Effector memory CD8-positive, alpha-beta T cell (primary cell): ENCODE results near the gene STK24.

Experiments used
- ATAC-seq: fragments of 150-1000 bp; cut with Tn5 transposase; replicated peaks from 2 replicates; pipeline ENCODE4 v1.10.0; 2021; ENCODE audit warnings: mild to moderate bottlenecking, moderate library complexity
- DNase-seq, 3 experiments: peaks; one replicate each; pipeline ENCODE4 v3.0.0; 2021
- H3K27ac Mint-ChIP-seq, 2 donors: one replicate each; pipeline ENCODE4 v1.8.0; 2022; ENCODE audit warnings: mild to moderate bottlenecking in 2 of 2, mixed read lengths in 2 of 2, moderate library complexity in 2 of 2
- H3K27me3 Mint-ChIP-seq, 2 donors: one replicate each; pipeline ENCODE4 v1.8.0; 2022; ENCODE audit warnings: mixed read lengths in 2 of 2
- H3K36me3 Mint-ChIP-seq: one replicate; pipeline ENCODE4 v1.8.0; 2022; ENCODE audit warnings: mild to moderate bottlenecking, moderate library complexity, mixed read lengths; ENCODE audit not compliant: insufficient read depth
- H3K4me1 Mint-ChIP-seq, 2 donors: one replicate each; pipeline ENCODE4 v1.8.0; 2022; ENCODE audit warnings: low read depth in 2 of 2, mixed read lengths in 2 of 2
- H3K4me3 Mint-ChIP-seq, 2 donors: one replicate each; pipeline ENCODE4 v1.8.0; 2022; ENCODE audit warnings: mild to moderate bottlenecking in 2 of 2, mixed read lengths in 2 of 2, moderate library complexity in 2 of 2
- H3K9me3 Mint-ChIP-seq, 2 donors: one replicate each; pipeline ENCODE4 v1.8.0; 2022; ENCODE audit warnings: mixed read lengths in 2 of 2

The STK24 gene

DNA sequence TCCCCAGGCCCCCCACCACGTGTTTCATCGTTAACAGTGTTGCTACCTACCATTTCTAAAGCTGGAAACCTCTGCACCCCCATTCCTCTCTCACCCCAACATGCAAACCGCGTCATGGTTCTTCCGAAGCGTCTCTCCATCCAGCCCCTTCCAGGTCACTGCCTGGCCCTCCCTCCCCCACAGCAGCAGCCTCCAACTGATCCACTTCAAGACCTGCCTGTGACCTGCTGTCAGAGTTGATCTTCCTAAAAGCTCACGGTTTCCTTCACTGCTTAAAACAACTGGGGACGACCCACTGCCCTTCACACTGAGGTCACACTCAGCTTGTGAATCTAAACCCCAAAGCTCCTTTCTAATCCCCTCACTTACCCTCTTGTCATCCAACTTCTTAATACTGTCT is 47.7 kb downstream of the STK24 start:
- H3K27ac Mint-ChIP-seq, result peak overlapping the region; percentile 69 to 72
- H3K36me3 Mint-ChIP-seq, result peaks cover 56% of the 10 kb centered on the region
- peaks cover 79 to 91% of the 10 kb centered on the region in 2 donors for H3K4me1 Mint-ChIP-seq
- H3K27me3 Mint-ChIP-seq, result no peaks in the 10 kb centered on the region
- H3K4me3 Mint-ChIP-seq, result peak overlapping the region; percentile 40 to 55
- DNase-seq, result no peak
- ATAC-seq, result no peak
- H3K9me3 Mint-ChIP-seq, result no peaks in the 10 kb centered on the region

DNA sequence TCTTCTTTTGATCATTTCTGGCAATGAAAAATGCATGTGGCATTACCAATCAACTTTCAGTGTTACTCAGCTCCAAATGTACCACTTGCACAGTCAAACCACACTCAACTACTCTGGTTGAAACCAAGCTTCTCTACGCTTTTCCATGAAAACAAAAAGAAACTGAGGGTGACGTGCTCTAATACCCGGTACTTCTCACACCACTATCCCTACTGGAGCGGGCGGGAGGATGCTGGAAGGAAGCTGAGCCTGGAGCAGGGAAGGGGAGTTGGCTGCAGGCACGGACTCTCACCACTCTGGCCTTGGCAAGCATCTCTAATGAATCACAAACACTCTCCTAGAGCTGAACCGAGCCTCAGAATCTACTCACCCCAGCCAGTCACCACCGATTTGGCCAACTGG is 48.2 kb downstream of the STK24 start:
- Mint-ChIP-seq H3K4me1 (peaks cover 79 to 91% of the 10 kb centered on the region in 2 donors), H3K27me3 (no peaks in the 10 kb centered on the region), H3K4me3 (peak overlapping the region; percentile 40 to 55), H3K27ac (peak overlapping the region; percentile 69 to 72), H3K36me3 (peaks cover 52% of the 10 kb centered on the region), H3K9me3 (no peaks in the 10 kb centered on the region)
- DNase-seq (no peak), ATAC-seq (no peak)

DNA sequence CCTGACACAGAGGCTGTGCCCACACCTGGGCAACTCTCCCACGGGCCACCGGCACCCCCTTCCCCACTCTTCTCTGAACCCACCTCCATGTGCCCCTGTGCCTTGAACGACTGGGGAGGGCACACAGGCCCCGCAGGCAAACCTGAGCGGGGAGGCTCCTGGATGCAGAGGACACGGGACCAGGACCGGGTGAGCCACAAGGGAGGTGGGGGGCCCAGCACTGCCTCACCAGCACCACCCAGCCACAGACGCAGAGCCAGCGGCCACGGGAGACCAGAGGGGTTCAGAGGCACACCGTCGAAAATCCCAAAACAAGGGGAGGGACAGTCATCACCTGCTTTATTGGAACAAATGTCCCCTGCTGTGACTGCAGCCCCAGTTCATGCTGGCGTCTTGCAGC is 49.4 kb downstream of the STK24 start:
- ATAC-seq, result no peak
- H3K4me3 Mint-ChIP-seq, result peak overlapping the region; percentile 35 to 48
- no peak for DNase-seq
- H3K36me3 Mint-ChIP-seq, result peaks cover 45% of the 10 kb centered on the region
- H3K4me1 Mint-ChIP-seq, result peaks cover 82 to 94% of the 10 kb centered on the region in 2 donors
- H3K27ac Mint-ChIP-seq, result no peak overlapping the region
- H3K9me3 Mint-ChIP-seq, result no peaks in the 10 kb centered on the region
- H3K27me3 Mint-ChIP-seq, result no peaks in the 10 kb centered on the region

DNA sequence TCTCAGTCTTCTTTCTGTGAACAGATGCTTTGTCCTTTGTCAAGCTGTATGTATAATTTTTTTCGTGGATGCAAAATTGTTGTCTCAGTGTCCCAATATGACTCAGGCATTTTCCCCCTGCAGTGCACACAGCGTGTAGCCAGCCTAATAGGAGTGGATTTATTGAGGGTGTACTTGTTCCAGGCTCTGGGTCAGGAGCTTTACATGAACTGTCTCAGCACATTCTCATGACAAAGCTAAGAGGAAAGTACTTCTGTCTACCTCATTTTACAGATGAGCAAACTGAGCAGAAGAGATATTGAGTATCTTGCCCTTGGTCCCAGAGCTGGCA is 50.8 kb downstream of the STK24 start:
- Mint-ChIP-seq H3K9me3 (no peaks in the 10 kb centered on the region), H3K27me3 (no peaks in the 10 kb centered on the region), H3K27ac (peak overlapping the region; percentile 49 to 96), H3K36me3 (peaks cover 44% of the 10 kb centered on the region), H3K4me1 (peaks cover 83 to 96% of the 10 kb centered on the region in 2 donors), H3K4me3 (peak overlapping the region in 1 of 2 donors; percentile 48)
- DNase-seq (no peak), ATAC-seq (no peak)

DNA sequence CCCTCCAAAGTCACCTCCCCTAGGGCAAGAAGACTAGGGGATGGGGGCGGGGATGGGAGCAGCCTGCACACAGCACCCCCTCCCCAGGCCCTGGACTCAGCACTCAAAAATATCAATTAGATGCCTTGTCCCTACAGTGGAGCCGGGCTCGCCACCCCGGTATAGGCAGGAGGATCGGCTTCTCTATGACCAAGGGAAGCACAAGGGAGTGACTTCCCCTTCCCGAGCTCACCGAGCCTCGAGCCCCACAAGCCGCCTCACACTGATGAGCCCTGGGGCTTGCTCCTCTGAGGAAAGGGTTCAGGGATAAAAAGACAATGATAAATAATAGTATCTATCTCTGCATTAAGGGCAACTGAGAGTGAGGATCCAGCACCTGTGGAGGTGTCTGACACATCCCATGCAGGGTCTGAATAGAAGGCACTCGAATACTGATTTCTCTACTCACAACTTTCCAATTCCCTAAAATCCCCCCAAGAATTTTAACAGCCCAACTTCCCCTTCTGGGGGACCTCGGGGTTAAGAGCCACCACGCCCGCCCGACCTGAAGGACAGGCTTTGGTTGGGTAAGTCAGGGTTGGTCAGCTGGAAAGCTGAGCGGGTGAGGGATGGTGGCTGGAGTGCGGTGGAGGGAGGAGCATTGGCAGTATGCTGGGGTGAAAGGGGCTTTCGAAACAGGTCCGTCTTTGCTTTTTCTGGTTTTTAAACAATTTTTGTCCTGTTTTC is 51.3 kb downstream of the STK24 start:
- Mint-ChIP-seq H3K27me3 (no peaks in the 10 kb centered on the region), H3K36me3 (peaks cover 38% of the 10 kb centered on the region), H3K9me3 (no peaks in the 10 kb centered on the region), H3K4me3 (peak overlapping the region in 1 of 2 donors; percentile 69), H3K27ac (peak overlapping the region; percentile 49 to 96), H3K4me1 (peaks cover 84 to 95% of the 10 kb centered on the region in 2 donors)
- DNase-seq (no peak), ATAC-seq (no peak)

DNA sequence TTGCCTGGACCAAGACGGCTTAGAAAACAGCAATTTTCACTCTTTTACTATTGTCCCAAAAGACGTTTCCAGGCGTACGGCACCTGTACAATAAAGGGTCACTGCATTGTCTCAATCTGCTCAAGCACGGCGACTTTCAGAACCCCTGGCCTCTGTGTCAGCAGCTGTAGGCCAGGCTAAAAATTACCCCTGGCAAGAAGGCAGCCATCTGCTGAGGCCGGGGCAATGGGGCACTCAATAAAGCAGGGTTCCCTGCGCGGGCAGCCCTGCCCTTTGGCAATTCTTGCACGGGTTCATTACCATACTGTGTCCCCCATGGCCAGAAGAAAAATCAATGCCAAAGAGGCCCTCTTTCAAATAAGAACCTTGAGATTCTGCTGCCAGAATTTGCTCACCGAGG is 52.1 kb downstream of the STK24 start:
- peaks cover 85 to 95% of the 10 kb centered on the region in 2 donors for H3K4me1 Mint-ChIP-seq
- DNase-seq (no peak), ATAC-seq (peak; percentile 5)
- no peaks in the 10 kb centered on the region for H3K9me3 Mint-ChIP-seq
- H3K27ac Mint-ChIP-seq, result peak overlapping the region; percentile 85 to 96
- H3K4me3 Mint-ChIP-seq, result peak overlapping the region; percentile 63 to 69
- peaks cover 35% of the 10 kb centered on the region for H3K36me3 Mint-ChIP-seq
- no peaks in the 10 kb centered on the region for H3K27me3 Mint-ChIP-seq

DNA sequence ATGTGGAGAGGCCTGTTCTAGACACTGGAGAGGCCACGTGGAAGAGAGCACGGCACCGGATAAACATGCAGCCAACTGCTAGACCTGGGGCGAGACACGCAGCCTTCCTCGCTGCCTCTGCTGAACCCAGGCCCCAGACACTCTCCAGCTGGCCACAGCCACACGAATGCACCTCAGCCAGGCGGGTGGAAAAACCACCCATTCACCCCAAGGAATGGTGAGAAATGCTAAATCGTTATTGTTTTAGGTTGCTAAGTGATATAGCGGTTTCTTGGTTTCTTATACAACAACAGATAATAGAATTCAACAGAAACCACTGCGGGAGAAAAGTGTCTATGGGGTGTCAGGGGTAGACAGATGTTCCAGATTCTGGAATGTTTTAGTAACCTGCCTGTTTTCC is 52.5 kb downstream of the STK24 start:
- H3K4me3 Mint-ChIP-seq, result peak overlapping the region; percentile 63 to 69
- no peaks in the 10 kb centered on the region for H3K27me3 Mint-ChIP-seq
- peak in 2 of 3 experiments; percentile 52 to 54 for DNase-seq
- peaks cover 84 to 95% of the 10 kb centered on the region in 2 donors for H3K4me1 Mint-ChIP-seq
- H3K9me3 Mint-ChIP-seq, result no peaks in the 10 kb centered on the region
- peak overlapping the region; percentile 85 to 96 for H3K27ac Mint-ChIP-seq
- peak; percentile 85 for ATAC-seq
- peaks cover 35% of the 10 kb centered on the region for H3K36me3 Mint-ChIP-seq

DNA sequence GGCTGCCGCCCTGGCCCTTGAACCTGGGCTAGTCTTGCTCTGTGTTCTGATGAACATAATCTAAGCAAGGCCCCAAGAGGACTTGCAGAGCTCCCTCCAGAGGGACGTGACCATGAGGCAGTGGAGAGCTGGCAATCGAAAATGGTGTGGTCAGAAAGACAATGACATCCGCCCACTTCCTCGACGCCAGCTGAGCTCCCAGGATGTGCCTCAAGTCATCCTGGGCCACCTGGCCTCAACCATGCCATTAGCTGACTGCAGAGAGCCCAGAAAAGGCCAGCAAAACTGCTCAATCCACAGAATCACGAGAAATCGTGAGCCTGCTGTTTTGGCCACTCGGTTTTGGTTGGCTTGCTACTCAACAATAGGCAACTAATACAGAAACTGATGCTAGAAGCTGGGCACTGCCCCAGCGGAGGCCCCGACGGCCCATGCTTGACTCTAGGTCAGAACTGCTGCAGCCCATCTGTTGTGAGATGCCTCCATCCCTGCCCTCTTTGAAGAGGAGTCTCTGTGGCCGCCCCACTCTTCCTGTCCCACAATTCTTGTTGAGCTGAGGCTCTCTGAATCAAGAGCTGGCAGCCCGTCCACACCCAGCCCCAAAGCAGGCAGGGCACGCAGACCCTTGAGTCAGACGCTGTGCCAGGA is 53.3 kb downstream of the STK24 start:
- Mint-ChIP-seq H3K27me3 (no peaks in the 10 kb centered on the region), H3K4me3 (peak overlapping the region; percentile 63 to 69), H3K36me3 (peaks cover 33% of the 10 kb centered on the region), H3K4me1 (peaks cover 80 to 91% of the 10 kb centered on the region in 2 donors), H3K27ac (peak overlapping the region; percentile 85 to 96), H3K9me3 (no peaks in the 10 kb centered on the region)
- peak; percentile 11 for ATAC-seq
- DNase-seq, result no peak

DNA sequence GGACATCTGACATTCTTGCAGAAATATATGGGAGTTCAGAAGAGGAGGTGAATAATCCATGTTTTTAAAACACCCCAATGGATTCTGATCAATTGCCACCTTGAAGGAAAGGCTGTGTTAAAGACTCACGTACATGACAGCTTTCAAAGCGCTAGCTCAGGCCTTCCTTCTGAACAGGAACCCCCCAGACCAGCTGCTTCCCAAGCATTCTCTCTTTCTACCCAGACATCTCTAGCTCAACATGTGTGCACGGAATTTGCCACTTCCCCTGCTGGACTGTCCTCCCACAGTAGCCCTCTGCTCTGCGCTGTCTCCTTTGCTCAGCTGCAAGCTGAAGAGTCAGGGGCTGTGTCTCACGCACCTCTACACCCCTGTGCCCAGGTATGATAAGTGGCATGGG is 54.5 kb downstream of the STK24 start:
- Mint-ChIP-seq H3K27me3 (no peaks in the 10 kb centered on the region), H3K4me1 (peaks cover 76 to 85% of the 10 kb centered on the region in 2 donors), H3K27ac (peak overlapping the region; percentile 85 to 96), H3K36me3 (peaks cover 39% of the 10 kb centered on the region), H3K9me3 (no peaks in the 10 kb centered on the region), H3K4me3 (peak overlapping the region; percentile 12 to 17)
- DNase-seq (no peak), ATAC-seq (no peak)

DNA sequence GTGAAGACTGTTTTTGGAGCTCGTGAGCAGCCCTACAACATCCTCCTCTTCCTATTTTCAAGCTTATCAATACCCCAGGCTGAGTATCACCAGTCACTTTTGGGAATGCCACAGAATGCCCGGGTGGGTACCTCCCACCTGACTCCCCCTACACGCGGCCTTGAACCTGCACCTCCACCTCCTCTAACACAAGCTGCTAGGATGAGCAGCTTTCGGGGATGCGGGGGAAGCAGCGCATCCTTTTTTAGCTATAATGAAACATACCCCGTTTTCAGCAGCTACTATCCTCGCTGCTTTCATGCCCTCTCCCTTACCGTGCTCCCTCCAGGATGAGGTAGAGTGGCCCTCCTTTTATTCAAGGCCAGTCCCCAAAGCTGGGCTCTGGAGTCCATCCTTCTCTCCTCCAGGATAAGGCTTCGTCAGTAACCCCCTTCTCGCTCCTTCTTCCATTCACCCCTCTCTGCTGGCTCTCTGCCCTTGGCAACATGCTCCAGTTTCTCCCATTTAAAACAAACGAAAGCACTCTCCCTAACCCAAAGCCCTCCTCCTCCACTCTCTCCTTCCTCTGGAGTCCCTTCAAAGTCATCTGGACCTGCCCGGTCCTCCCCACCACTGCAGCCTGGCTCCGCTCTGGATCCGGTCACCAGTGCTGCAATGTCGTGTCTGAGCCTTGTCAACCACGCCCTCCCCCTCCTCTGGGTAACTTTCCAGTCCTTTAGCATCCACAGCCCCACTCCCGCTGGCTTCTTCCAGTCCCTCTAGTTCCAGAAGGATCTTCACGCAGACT is 55.3 kb downstream of the STK24 start:
- Mint-ChIP-seq H3K36me3 (peaks cover 35% of the 10 kb centered on the region), H3K4me3 (peak overlapping the region; percentile 12 to 17), H3K27ac (peak overlapping the region; percentile 85 to 96), H3K9me3 (no peaks in the 10 kb centered on the region), H3K4me1 (peaks cover 69 to 80% of the 10 kb centered on the region in 2 donors), H3K27me3 (no peaks in the 10 kb centered on the region)
- no peak for ATAC-seq
- no peak for DNase-seq

DNA sequence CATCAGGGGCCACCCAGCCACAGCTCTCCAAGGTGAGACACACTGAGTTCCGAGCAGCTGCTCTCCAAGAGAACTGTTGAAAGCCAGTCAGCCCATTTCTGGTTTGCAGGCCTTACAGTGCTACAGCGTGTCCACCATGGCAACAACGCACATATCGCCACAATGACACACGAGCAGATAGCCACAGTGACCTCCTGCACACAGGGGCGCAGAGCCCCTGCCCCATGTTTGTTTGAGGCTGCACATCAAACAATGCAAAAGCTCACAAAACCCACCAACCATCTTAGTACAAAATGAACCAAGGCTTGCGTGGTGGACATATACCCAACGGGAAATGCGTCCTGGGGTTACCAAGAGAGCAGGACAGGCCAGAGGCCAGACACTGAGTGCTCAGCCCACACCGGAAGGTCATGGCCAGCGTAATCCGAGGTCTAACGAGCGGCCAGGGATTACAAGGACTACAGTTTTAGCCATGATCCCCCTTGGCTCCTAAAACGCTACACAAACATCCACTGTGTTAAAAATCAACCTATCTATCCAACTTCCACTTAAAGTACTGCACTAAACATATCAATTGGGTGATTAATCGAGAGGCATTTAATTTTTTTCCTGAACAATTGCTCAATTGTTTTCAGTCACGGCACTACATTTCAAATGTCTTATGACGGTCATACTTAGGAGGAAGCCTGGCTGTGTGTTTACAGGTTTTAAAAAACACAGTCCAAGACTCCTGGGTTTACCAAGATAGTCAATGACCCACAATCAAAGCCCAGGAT is 56.0 kb downstream of the STK24 start:
- Mint-ChIP-seq H3K27ac (peak overlapping the region; percentile 44 to 85), H3K4me3 (peak overlapping the region in 1 of 2 donors; percentile 12), H3K4me1 (peaks cover 68 to 77% of the 10 kb centered on the region in 2 donors), H3K9me3 (no peaks in the 10 kb centered on the region), H3K36me3 (peaks cover 39% of the 10 kb centered on the region), H3K27me3 (no peaks in the 10 kb centered on the region)
- no peak for DNase-seq
- ATAC-seq, result no peak

DNA sequence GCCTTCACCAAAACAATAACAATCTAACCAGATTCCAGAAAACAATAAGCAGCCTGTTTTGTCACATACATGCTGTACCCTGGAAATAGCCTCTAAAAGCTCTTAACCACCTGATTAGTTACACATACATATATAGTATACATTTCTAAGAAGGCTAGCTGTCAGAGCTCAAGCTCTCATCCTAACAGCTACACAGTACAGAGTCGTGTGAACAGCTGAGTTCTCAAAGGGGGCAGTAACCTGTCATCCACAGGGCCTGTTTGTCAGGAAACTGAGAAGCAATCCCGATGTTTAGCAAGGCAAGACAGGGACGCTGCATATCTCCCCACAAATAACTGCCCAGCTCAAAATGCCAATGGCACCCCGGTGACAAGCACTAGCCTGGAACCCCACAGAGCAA is 56.9 kb downstream of the STK24 start:
- H3K36me3 Mint-ChIP-seq, result peaks cover 39% of the 10 kb centered on the region
- ATAC-seq (no peak), DNase-seq (no peak)
- no peaks in the 10 kb centered on the region for H3K27me3 Mint-ChIP-seq
- no peaks in the 10 kb centered on the region for H3K9me3 Mint-ChIP-seq
- H3K4me1 Mint-ChIP-seq, result peaks cover 70 to 77% of the 10 kb centered on the region in 2 donors
- H3K4me3 Mint-ChIP-seq, result peak overlapping the region in 1 of 2 donors; percentile 0
- H3K27ac Mint-ChIP-seq, result peak overlapping the region; percentile 44 to 59
